ENCODE data around the gene ARHGEF35. TPM values are rescaled to one million over a fixed set of nuclear protein-coding genes. Genes with fewer than 3 reads are reported as not detected.
"Not testable (repeated sequence)": the region's sequence is repeated elsewhere in the genome, so short reads cannot be mapped to it uniquely, and the experiment has no call there.

ARHGEF35 gene
- total RNA-seq, 1 experiment from 2014 or later = 1.4 TPM

- not testable (repeated sequence) for DNase-seq; H3K27me3 ChIP-seq (ENCODE audit: control insufficient read depth, insufficient read depth, low read length); H3K4me3 ChIP-seq (ENCODE audit: insufficient read depth, low read depth, low read length); H3K36me3 ChIP-seq (replicated peaks; ENCODE audit: control insufficient read depth, insufficient read depth, low read length)
Observed at GRCh38 chr7:144201978-144202377, 6.3 kb upstream of the ARHGEF35 start.

GRCh38 chr7:144198934-144199333 lies 3.3 kb upstream of the ARHGEF35 start:
- DNase-seq; H3K27me3 ChIP-seq (ENCODE audit: control insufficient read depth, insufficient read depth, low read length); H3K36me3 ChIP-seq (replicated peaks; ENCODE audit: control insufficient read depth, insufficient read depth, low read length); H3K4me3 ChIP-seq (ENCODE audit: insufficient read depth, low read depth, low read length): not testable (repeated sequence)

GRCh38 chr7:144194453-144194852 lies 1.2 kb downstream of the ARHGEF35 start:
- H3K36me3 ChIP-seq (replicated peaks; ENCODE audit: control insufficient read depth, insufficient read depth, low read length); H3K27me3 ChIP-seq (ENCODE audit: control insufficient read depth, insufficient read depth, low read length); H3K4me3 ChIP-seq (ENCODE audit: insufficient read depth, low read depth, low read length); DNase-seq: not testable (repeated sequence)

- not testable (repeated sequence) for H3K4me3 ChIP-seq (ENCODE audit: insufficient read depth, low read depth, low read length); H3K27me3 ChIP-seq (ENCODE audit: control insufficient read depth, insufficient read depth, low read length); H3K36me3 ChIP-seq (replicated peaks; ENCODE audit: control insufficient read depth, insufficient read depth, low read length); DNase-seq
Observed at GRCh38 chr7:144193782-144194181, 1.9 kb downstream of the ARHGEF35 start.

DNA sequence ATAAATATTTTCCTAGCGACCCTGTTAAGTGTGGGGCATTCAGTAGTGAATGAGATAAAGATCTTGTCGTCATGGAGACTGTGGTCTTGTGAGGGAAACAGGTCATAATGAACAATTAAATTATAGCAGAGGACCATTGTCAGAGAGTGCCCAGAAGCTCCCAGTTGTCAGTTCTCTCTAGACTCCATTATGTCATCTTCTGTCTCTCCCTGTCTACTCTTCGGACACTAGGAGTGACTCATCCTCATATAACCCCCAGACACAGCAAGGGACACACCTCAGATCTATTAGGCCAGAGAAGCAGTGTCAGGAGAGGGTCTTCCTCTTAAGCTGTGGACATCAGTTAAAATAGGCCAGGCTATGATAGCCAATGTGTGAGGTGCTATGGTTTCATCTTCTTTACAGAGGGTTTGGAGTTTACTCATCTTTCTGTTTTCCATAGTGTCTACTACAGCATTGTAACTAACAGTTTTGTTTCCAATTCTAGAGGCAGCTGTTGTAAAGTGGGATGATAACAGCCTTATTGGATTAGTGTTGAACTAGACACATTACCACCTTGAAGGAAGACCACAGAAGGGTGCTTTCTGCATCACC lies 7.0 kb downstream of the ARHGEF35 start:
- not testable (repeated sequence) for H3K27me3 ChIP-seq (ENCODE audit: control insufficient read depth, insufficient read depth, low read length); H3K4me3 ChIP-seq (ENCODE audit: insufficient read depth, low read depth, low read length); DNase-seq; H3K36me3 ChIP-seq (replicated peaks; ENCODE audit: control insufficient read depth, insufficient read depth, low read length)

GRCh38 chr7:144187848-144188247 lies 7.8 kb downstream of the ARHGEF35 start:
- H3K4me3 ChIP-seq (ENCODE audit: insufficient read depth, low read depth, low read length); H3K27me3 ChIP-seq (ENCODE audit: control insufficient read depth, insufficient read depth, low read length); DNase-seq; H3K36me3 ChIP-seq (replicated peaks; ENCODE audit: control insufficient read depth, insufficient read depth, low read length): not testable (repeated sequence)

DNA sequence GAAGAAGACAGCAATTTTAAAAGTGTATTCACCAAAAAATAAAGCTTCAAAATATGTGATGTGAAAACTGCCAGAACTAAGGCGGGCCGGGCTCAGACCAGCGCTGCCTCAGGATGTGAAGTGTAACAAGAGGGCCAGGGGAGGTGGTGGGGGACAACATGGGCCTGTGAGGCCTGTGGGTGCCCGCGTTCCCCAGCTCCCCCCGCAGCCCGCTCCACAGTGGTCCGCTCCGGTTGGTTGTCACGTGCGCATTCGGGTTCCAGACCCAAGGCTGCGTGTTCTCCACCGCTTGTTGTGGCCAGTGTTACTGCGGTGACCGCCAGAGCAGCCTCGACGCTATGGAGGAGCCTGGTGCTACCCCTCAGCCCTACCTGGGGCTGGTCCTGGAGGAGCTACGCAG lies 12.5 kb downstream of the ARHGEF35 start, which contains the start of gene CTAGE4:
TSS of gene CTAGE4 (plus strand) at position 301 of the 400 bp plus-strand sequence. CDS start at position 339, 38 bp downstream.
- DNase-seq; H3K27me3 ChIP-seq (ENCODE audit: control insufficient read depth, insufficient read depth, low read length); H3K4me3 ChIP-seq (ENCODE audit: insufficient read depth, low read depth, low read length); H3K36me3 ChIP-seq (replicated peaks; ENCODE audit: control insufficient read depth, insufficient read depth, low read length): not testable (repeated sequence)

DNA sequence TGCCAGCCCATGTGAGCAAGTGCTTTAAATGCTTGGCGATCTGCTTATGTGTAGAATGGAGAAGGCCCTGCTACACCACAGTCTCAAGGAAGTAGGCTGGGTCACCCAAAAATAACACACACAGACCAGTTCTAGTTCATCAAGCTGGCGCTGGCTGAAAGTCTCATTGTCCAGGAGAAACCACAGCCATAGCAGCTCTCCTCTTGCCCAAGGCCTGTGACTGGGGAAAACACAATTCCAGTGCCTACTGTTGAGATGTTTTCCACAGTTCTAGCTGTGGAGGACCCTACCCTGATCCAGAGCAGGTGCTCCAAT lies 16.5 kb downstream of the ARHGEF35 start:
- H3K27me3 ChIP-seq (ENCODE audit: control insufficient read depth, insufficient read depth, low read length); H3K4me3 ChIP-seq (ENCODE audit: insufficient read depth, low read depth, low read length); DNase-seq; H3K36me3 ChIP-seq (replicated peaks; ENCODE audit: control insufficient read depth, insufficient read depth, low read length): not testable (repeated sequence)

DNA sequence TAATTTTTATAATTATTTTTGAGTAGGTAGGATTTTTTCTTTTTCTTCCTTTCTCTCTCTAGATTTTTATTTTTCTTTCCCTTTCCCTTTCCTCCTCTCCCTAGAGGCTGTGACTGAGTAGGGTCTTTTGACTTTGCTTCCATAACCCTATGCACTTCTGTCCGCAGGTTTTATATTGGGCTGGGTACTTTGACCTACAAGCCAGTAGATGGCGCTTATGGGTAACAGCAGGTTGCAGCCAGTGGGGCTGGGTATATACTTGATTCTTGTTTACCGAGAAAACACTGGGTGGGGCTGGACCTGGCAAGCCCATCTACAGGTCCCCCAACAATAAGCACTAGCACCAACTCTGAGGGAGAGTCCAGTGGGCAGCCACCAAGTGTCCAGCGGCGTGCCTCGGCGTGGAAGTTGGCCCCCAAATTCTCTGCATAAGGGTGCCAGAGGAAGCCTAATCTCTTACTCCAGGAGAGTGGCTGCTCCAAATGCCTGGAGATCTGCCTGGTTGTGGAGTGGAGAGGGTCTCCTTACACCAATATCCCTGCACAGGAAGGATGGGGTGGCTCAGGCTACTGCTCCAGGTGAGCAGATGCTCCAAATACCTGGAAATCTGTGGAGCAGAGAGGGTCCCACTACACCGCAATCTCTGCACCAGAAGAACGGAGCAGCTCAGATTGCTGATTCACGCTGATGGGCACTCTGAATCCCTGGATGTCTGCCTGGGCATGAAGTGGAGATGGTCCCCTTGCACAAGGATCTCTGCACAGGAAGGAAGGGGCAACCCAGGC lies 17.1 kb downstream of the ARHGEF35 start:
- not testable (repeated sequence) for DNase-seq; H3K4me3 ChIP-seq (ENCODE audit: insufficient read depth, low read depth, low read length); H3K36me3 ChIP-seq (replicated peaks; ENCODE audit: control insufficient read depth, insufficient read depth, low read length); H3K27me3 ChIP-seq (ENCODE audit: control insufficient read depth, insufficient read depth, low read length)

DNA sequence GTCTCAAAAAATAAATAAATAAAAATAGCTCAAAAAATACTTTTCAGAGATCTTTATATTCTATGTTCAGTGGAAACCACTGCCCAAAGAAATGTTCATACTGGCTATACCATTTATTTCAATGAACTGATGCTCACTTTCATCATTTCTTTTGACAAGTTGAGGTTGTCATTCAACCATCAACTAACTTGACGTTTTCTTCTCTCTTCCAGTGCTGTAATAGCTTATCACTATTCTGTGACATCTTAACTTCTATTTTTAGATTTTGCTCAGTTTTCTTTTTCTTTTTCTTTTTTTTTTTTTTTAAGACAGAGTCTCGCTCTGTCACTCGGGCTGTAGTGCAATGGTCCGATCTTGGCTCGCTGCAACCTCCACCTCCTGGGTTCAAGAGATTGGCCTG lies 21.0 kb downstream of the ARHGEF35 start:
- DNase-seq = no peak
- H3K27me3 ChIP-seq (ENCODE audit: control insufficient read depth, insufficient read depth, low read length) = no peaks in the 10 kb centered on the region
- no peaks in the 10 kb centered on the region for H3K36me3 ChIP-seq (replicated peaks; ENCODE audit: control insufficient read depth, insufficient read depth, low read length)
- H3K4me3 ChIP-seq (ENCODE audit: insufficient read depth, low read depth, low read length) = no peak overlapping the region

- H3K36me3 ChIP-seq (replicated peaks; ENCODE audit: control insufficient read depth, insufficient read depth, low read length); DNase-seq; H3K4me3 ChIP-seq (ENCODE audit: insufficient read depth, low read depth, low read length); H3K27me3 ChIP-seq (ENCODE audit: control insufficient read depth, insufficient read depth, low read length): not testable (repeated sequence)
Observed at GRCh38 chr7:144171594-144172350, 23.9 kb downstream of the ARHGEF35 start.

GRCh38 chr7:144164784-144165183 lies 30.8 kb downstream of the ARHGEF35 start:
- Histone ChIP-seq H3K4me3 (ENCODE audit: insufficient read depth, low read depth, low read length) (no peak overlapping the region), H3K36me3 (replicated peaks; ENCODE audit: control insufficient read depth, insufficient read depth, low read length) (no peaks in the 10 kb centered on the region)

DNA sequence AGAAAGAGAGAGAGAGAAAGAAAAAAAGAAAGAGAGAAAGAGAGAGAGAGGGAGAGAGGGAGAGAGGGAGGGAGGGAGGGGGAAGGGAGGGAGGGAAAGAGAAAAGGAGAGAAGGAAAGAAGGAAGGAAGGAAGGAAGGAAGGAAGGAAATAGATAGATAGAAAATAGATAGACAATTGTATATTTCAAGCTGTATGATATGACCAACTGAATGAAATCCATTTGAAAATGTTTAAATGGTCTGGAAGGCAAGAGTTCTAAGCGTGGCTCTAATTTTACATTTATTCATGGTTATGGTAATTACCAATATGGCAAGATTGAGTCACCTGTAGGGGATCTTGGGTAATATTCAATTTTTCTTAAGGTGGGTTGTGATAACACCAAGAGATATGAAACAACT lies 36.8 kb downstream of the ARHGEF35 start:
- no peaks in the 10 kb centered on the region for H3K27me3 ChIP-seq (ENCODE audit: control insufficient read depth, insufficient read depth, low read length)
- no peak for DNase-seq
- H3K36me3 ChIP-seq (replicated peaks; ENCODE audit: control insufficient read depth, insufficient read depth, low read length) = no peaks in the 10 kb centered on the region
- no peak overlapping the region for H3K4me3 ChIP-seq (ENCODE audit: insufficient read depth, low read depth, low read length)

More at GRCh38 chr7:144164784-144165183, 30.8 kb downstream of the ARHGEF35 start:
- DNase-seq = no peak
- H3K27me3 ChIP-seq (ENCODE audit: control insufficient read depth, insufficient read depth, low read length) = no peaks in the 10 kb centered on the region

GRCh38 chr7:144148224-144148827 lies 47.3 kb downstream of the ARHGEF35 start:
- Histone ChIP-seq H3K36me3 (replicated peaks; ENCODE audit: control insufficient read depth, insufficient read depth, low read length) (no peaks in the 10 kb centered on the region), H3K27me3 (ENCODE audit: control insufficient read depth, insufficient read depth, low read length) (no peaks in the 10 kb centered on the region), H3K4me3 (ENCODE audit: insufficient read depth, low read depth, low read length) (no peak overlapping the region)
- no peak for DNase-seq

All from H7 (cell line).